Measurements from ENCODE around the gene FAF1.
"Not testable (repeated sequence)": the region's sequence is repeated elsewhere in the genome, so short reads cannot be mapped to it uniquely, and the experiment has no call there.

Gene FAF1

DNA sequence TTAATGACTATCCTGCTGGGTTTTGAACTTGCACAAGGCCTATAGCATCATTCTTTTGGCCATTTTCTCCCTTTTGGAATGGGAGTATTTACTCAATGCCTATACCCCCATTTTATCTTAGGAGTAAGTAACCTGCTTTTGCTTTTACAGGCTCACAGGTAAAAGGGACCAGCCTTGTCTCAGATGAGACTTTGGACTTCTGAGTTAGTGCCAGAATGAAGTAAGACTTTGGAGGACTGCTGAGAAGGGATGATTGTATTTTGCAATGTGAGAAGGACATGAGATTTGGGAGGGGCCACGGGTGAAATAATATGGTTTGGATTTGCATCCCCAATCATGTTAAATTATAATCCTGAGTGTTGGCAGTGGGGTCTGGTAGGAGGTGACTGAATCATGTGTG lies 212.7 kb downstream of the FAF1 start:
- Mint-ChIP-seq H3K9me3 (no peaks in the 10 kb centered on the region), H3K36me3 (ENCODE audit: low read depth) (peaks cover 22% of the 10 kb centered on the region), H3K27me3 (ENCODE audit: low read depth, poor library complexity) (no peaks in the 10 kb centered on the region), H3K27ac (no peak overlapping the region), H3K4me3 (no peak overlapping the region), H3K4me1 (no peaks in the 10 kb centered on the region)
- TF ChIP-seq, protein P1, sequence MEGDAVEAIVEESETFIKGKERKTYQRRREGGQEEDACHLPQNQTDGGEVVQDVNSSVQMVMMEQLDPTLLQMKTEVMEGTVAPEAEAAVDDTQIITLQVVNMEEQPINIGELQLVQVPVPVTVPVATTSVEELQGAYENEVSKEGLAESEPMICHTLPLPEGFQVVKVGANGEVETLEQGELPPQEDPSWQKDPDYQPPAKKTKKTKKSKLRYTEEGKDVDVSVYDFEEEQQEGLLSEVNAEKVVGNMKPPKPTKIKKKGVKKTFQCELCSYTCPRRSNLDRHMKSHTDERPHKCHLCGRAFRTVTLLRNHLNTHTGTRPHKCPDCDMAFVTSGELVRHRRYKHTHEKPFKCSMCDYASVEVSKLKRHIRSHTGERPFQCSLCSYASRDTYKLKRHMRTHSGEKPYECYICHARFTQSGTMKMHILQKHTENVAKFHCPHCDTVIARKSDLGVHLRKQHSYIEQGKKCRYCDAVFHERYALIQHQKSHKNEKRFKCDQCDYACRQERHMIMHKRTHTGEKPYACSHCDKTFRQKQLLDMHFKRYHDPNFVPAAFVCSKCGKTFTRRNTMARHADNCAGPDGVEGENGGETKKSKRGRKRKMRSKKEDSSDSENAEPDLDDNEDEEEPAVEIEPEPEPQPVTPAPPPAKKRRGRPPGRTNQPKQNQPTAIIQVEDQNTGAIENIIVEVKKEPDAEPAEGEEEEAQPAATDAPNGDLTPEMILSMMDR (IDR thresholded peaks at IDR 0.05), result no peak
- DNase-seq, result no peak

GRCh38 chr1:50742523-50742922 lies 217.5 kb downstream of the FAF1 start:
- no peaks in the 10 kb centered on the region for H3K4me1 Mint-ChIP-seq
- TF ChIP-seq, protein P1 (IDR thresholded peaks at IDR 0.05), result no peak
- no peak for DNase-seq
- H3K27ac Mint-ChIP-seq, result no peak overlapping the region
- H3K9me3 Mint-ChIP-seq, result no peaks in the 10 kb centered on the region
- H3K36me3 Mint-ChIP-seq (ENCODE audit: low read depth), result peaks cover 28% of the 10 kb centered on the region
- H3K27me3 Mint-ChIP-seq (ENCODE audit: low read depth, poor library complexity), result no peaks in the 10 kb centered on the region
- H3K4me3 Mint-ChIP-seq, result no peak overlapping the region

DNA sequence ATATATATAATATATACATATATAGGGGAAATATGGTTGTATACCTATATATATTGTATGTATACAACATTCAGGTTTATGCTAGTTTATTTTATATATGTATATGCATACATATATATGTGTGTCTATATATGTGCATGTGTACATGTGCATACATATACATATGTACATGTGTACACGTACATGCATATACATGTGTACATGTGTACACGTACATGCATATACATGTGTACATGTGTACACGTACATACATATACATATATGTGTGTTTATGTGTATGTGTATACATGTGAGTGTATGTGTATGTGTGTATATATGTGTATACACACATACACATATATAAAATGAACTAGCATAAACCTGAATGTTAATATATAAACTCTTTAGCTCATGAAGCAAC lies 220.9 kb downstream of the FAF1 start:
- H3K36me3 Mint-ChIP-seq (ENCODE audit: low read depth), result peaks cover 23% of the 10 kb centered on the region
- H3K4me3 Mint-ChIP-seq, result no peak overlapping the region
- no peaks in the 10 kb centered on the region for H3K4me1 Mint-ChIP-seq
- H3K27ac Mint-ChIP-seq, result no peak overlapping the region
- H3K27me3 Mint-ChIP-seq (ENCODE audit: low read depth, poor library complexity), result no peaks in the 10 kb centered on the region
- DNase-seq, result no peak
- TF ChIP-seq, protein P1 (IDR thresholded peaks at IDR 0.05), result no peak
- H3K9me3 Mint-ChIP-seq, result no peaks in the 10 kb centered on the region

DNA sequence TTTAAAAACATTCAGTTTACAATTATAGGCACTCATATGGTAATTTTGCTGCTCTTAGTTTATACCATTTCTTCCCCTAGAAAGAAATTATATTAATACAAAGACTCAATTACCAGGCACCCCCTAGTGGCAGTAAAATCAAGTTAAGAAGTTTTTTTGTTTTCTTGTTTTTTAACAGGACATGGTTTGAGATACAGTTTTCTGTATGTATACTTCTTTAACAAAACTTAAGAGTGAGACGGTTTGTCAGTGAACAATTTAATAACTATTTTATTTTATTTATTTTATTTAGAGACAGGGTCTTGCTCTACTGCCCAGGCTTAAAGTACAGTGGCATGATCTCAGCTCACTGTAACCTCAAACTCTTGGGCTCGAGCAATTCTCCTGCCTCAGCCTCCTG lies 224.6 kb downstream of the FAF1 start:
- TF ChIP-seq, protein P1 (IDR thresholded peaks at IDR 0.05), result peak; percentile 52
- H3K9me3 Mint-ChIP-seq, result no peaks in the 10 kb centered on the region

DNA sequence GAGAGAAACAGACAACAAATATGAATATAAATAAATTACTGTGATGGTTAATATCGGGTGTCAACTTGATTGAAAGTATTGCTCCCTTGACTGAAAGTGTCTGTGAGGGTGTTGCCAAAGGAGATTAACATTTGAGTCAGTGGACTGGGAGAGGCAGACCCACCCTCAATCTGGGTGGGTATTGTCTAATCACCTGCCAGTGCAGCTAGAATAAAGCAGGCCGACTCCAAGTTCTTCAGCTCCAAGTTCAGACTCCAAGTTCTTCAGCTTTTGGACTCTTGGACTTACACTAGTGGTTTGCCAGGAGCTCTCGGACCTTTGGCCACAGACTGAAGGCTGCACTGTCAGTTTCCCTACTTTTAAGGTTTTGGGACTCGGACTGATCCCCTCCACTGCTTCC lies 232.5 kb downstream of the FAF1 start:
- H3K4me1 Mint-ChIP-seq; DNase-seq; H3K27ac Mint-ChIP-seq; H3K4me3 Mint-ChIP-seq; H3K9me3 Mint-ChIP-seq; H3K27me3 Mint-ChIP-seq (ENCODE audit: low read depth, poor library complexity): not testable (repeated sequence)
- H3K36me3 Mint-ChIP-seq (ENCODE audit: low read depth), result peaks cover 30% of the 10 kb centered on the region

More for the DNA sequence above, 224.6 kb downstream of the FAF1 start:
- no peak for DNase-seq
- H3K36me3 Mint-ChIP-seq (ENCODE audit: low read depth), result peaks cover 25% of the 10 kb centered on the region
- no peak overlapping the region for H3K4me3 Mint-ChIP-seq
- H3K27me3 Mint-ChIP-seq (ENCODE audit: low read depth, poor library complexity), result no peaks in the 10 kb centered on the region
- no peak overlapping the region for H3K27ac Mint-ChIP-seq
- H3K4me1 Mint-ChIP-seq, result no peaks in the 10 kb centered on the region

DNA sequence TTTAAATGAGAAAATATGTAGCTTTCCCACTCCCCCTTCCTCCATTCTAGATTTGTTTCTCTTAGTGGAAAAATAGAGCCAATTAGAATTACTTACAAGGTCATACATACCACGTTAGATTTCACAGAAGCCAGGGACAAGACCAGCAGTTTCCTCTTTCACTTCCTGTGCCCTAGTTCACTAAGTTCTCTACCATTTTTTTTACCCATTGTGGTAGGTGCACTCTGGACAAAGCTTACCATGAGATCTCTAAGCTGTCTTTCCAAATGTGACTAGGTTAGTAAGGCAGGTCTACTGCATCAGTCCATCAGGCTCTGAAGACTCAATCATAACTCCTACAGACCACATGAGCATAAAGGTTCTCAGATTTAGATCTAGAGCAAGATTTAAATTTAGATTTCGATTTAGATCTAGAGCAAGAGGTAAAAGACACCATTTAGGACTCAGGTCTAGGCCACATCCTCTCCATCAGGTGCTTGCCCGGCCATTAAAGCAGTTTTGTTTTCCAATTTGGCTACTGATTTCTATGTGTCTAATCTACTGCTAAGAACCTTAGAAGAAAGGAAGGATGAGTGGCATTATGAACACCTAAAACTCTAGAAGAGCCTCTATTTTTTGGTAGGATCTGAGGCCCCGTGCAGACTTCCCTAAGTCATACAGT lies 235.3 kb downstream of the FAF1 start:
- Mint-ChIP-seq H3K4me3 (no peak overlapping the region), H3K9me3 (no peaks in the 10 kb centered on the region), H3K4me1 (no peaks in the 10 kb centered on the region), H3K36me3 (ENCODE audit: low read depth) (peaks cover 32% of the 10 kb centered on the region), H3K27me3 (ENCODE audit: low read depth, poor library complexity) (no peaks in the 10 kb centered on the region), H3K27ac (no peak overlapping the region)
- TF ChIP-seq, protein P1 (IDR thresholded peaks at IDR 0.05), result no peak
- DNase-seq, result no peak
